GM12891 (cell line): ENCODE results near the gene ASGR1.
A peak's percentile ranks its signal among the peaks of the same experiment; 100 is the strongest.

Source experiments
- DNase-seq: peaks from one replicate; pipeline ENCODE4 v3.0.0; 2011; ENCODE audit warnings: low spot score; ENCODE audit not compliant: insufficient read length
- FAIRE-seq: peaks from 2 replicates; lab custom pipeline; 2011; peaks lifted over from hg19 to GRCh38; lab: Jason Lieb, UNC
- PAX5 ChIP-seq: IDR thresholded peaks from 2 replicates; pipeline ENCODE4 v1.6.1; 2011; ENCODE audit warnings: low read length, moderate library complexity, mild to moderate bottlenecking; ENCODE audit not compliant: insufficient read depth, severe bottlenecking
- POLR2A ChIP-seq: IDR thresholded peaks from 2 replicates; pipeline ENCODE4 v1.6.1; 2011; ENCODE audit warnings: low read depth, low read length, control low read depth
- POLR2AphosphoS5 ChIP-seq: IDR thresholded peaks from 2 replicates; pipeline ENCODE4 v1.6.1; 2011; ENCODE audit warnings: low read depth, low read length, control low read depth
- POU2F2 ChIP-seq: IDR thresholded peaks from 2 replicates; pipeline ENCODE4 v1.6.1; 2011; ENCODE audit warnings: low read depth, mild to moderate bottlenecking, control low read depth, low read length, moderate library complexity
- SPI1 ChIP-seq: IDR thresholded peaks from 2 replicates; pipeline ENCODE4 v1.6.1; 2011; ENCODE audit warnings: low read depth, low read length, control low read depth
- TAF1 ChIP-seq: IDR thresholded peaks from 2 replicates; pipeline ENCODE4 v1.6.1; 2011; ENCODE audit warnings: low read depth, low read length, control low read depth

ASGR1 gene

GRCh38 chr17:7221278-7222092 is 42.3 kb upstream of the ASGR1 start:
- FAIRE-seq (peak; percentile 89), DNase-seq (no peak)
- TF ChIP-seq PAX5 (no peak), POLR2A (no peak; the same call in 1 of the 2 replicates), POLR2AphosphoS5 (no peak; the same call in 1 of the 2 replicates)

- DNase-seq, result peak; percentile 60
- no peak for FAIRE-seq
- TF ChIP-seq SPI1 (no peak), POLR2A (peak; percentile 43; the same call in 1 of the 2 replicates), POU2F2 (0 out of 2 replicates have a peak, but pooled peaks have one; percentile 27)
These were observed 41.6 kb upstream of the ASGR1 start for GRCh38 chr17:7220593-7221277.

GRCh38 chr17:7219812-7220592 is 40.8 kb upstream of the ASGR1 start, which contains the start of the genes ACADVL and DLG4:
Gene ACADVL, plus strand, starts transcription at chr17:7219938. Its CDS starts 47 bp downstream, at chr17:7219985.
Gene DLG4, minus strand, starts transcription at chr17:7219836.
- TF ChIP-seq TAF1 (peak; percentile 67; the same call in 1 of the 2 replicates), POLR2AphosphoS5 (peak; percentile 60; the same call in 1 of the 2 replicates), POLR2A (peak; percentile 76), SPI1 (0 out of 2 replicates have a peak, but pooled peaks have one; percentile 7), PAX5 (no peak), POU2F2 (no peak)
- FAIRE-seq, result peak; percentile 97
- peak; percentile 87 for DNase-seq

- FAIRE-seq, result peak; percentile 64
- TF ChIP-seq POU2F2 (no peak), POLR2AphosphoS5 (no peak), POLR2A (no peak), SPI1 (no peak), PAX5 (no peak)
- DNase-seq, result no peak
These were observed 40.1 kb upstream of the ASGR1 start for GRCh38 chr17:7219229-7219811.

GRCh38 chr17:7218758-7219157 is 39.6 kb upstream of the ASGR1 start:
- TF ChIP-seq TAF1 (no peak), SPI1 (no peak), POU2F2 (no peak), PAX5 (no peak), POLR2A (no peak), POLR2AphosphoS5 (no peak)
- no peak for FAIRE-seq
- DNase-seq, result no peak

GRCh38 chr17:7218166-7218565 is 39.0 kb upstream of the ASGR1 start:
- DNase-seq, result no peak
- FAIRE-seq, result peak; percentile 33
- TF ChIP-seq SPI1 (no peak), POU2F2 (no peak), POLR2AphosphoS5 (no peak), TAF1 (no peak), POLR2A (no peak), PAX5 (no peak)

- TF ChIP-seq SPI1, result no peak
- peak; percentile 33 for TF ChIP-seq TAF1
- DNase-seq (no peak), FAIRE-seq (peak; percentile 52)
These were observed 38.2 kb upstream of the ASGR1 start for GRCh38 chr17:7217113-7217987.

GRCh38 chr17:7216242-7217112 is 37.3 kb upstream of the ASGR1 start:
- FAIRE-seq, result peak; percentile 9

More at GRCh38 chr17:7216242-7217112, 37.3 kb upstream of the ASGR1 start:
- no peak for DNase-seq
- TF ChIP-seq POU2F2 (no peak), PAX5 (no peak), POLR2AphosphoS5 (no peak), SPI1 (no peak), TAF1 (no peak), POLR2A (no peak)
